Measurements from ENCODE around the gene GXYLT2. TPM values are rescaled to one million over a fixed set of nuclear protein-coding genes. Genes with fewer than 3 reads are reported as not detected.

The GXYLT2 gene
- total and polyA plus RNA-seq, 2 of the 13 experiments (the other 11 are each of a cell fraction or from before 2014, with no cell fraction given): 4.3 to 6.9 TPM

DNA sequence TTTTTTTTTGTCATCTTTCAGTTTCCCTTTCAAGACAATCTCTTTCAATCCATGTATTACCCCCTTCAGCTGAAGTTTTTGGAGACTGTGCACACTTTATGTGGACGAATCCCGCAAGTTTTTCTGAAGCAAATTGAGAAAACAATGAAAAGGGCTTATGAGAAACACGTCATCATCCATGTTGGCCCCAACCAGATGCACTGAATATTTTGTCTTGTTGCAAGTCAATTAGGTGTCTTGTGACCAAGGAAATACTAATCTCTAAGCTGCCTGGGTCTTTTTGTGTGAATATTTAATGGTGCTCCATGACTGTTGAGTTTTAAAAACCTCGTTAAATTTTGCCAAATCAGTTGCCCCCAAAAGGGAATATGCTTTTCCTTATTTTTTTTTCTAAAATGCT, 87.1 kb downstream of the GXYLT2 start:
- 98% methylated on average over 4 of the region's 4 CpGs for WGBS (ENCODE audit: low lambda C conversion rate)
- Histone ChIP-seq H3K4me1 (ENCODE audit: insufficient read depth, low read length) (peaks cover 37% of the 10 kb centered on the region), H3K27ac (ENCODE audit: extremely low read length, insufficient read depth, low read length) (no peak overlapping the region), H3K9me3 (ENCODE audit: low read length) (no peaks in the 10 kb centered on the region), H4K20me1 (ENCODE audit: insufficient read depth, low read length) (no peaks in the 10 kb centered on the region), H3K4me2 (ENCODE audit: low read depth, low read length) (no peak overlapping the region), H3K9ac (ENCODE audit: insufficient read depth, low read depth, low read length) (no peak overlapping the region), H3K27me3 (ENCODE audit: control insufficient read depth in 1 of 2, insufficient read depth in 2 of 2, low read length in 2 of 2) (no peaks in the 10 kb centered on the region), H2AFZ (ENCODE audit: low read length) (no peak overlapping the region), H3K4me3 (replicated peaks in 1 of 3; ENCODE audit: insufficient read depth in 1 of 3, low read depth in 2 of 3, low read length in 3 of 3) (no peak overlapping the region), H3K79me2 (ENCODE audit: insufficient read depth, low read length) (no peaks in the 10 kb centered on the region), H3K36me3 (replicated peaks in 1 of 2; ENCODE audit: control insufficient read depth in 1 of 2, insufficient read depth in 2 of 2, low read length in 2 of 2) (no peaks in the 10 kb centered on the region)
- BruUV-seq (replicated peaks): no TSS peak
- in situ Hi-C loops (cut with HindIII; ENCODE audit: extremely low pct_ligation_motif_present, low pct_unique_long_range_greater_than_20kb): no loop called here
- POLR2A ChIA-PET: no interaction called here
- CTCF ChIA-PET (ENCODE audit: low intra/inter-chr PET ratio, low total read pairs): no interaction called here
- TF ChIP-seq NONO (IDR thresholded peaks at IDR 0.05): no peak
- no peak for TF ChIP-seq NONO (CRISPR knock-in tag; conservative IDR thresholded peaks at IDR 0.05)
- TF ChIP-seq ZBTB20 (CRISPR knock-in tag; IDR thresholded peaks at IDR 0.05; ENCODE audit: borderline replicate concordance, low read depth): no peak
- TF ChIP-seq ZNF720 (CRISPR knock-in tag; IDR thresholded peaks at IDR 0.05): no peak
- TF ChIP-seq GFI1 (CRISPR knock-in tag; IDR thresholded peaks at IDR 0.05; ENCODE audit: borderline replicate concordance): no peak
- TF ChIP-seq ZC3H13 (CRISPR knock-in tag; IDR thresholded peaks at IDR 0.05): no peak
- TF ChIP-seq SRSF9 (IDR thresholded peaks at IDR 0.05; ENCODE audit: borderline replicate concordance, insufficient read depth, low read depth, low read length, poor library complexity, severe bottlenecking): no peak
- no peak for TF ChIP-seq FOXC1 (CRISPR knock-in tag; IDR thresholded peaks at IDR 0.05; ENCODE audit: borderline replicate concordance)
- no peak for TF ChIP-seq FOXK1 (CRISPR knock-in tag; IDR thresholded peaks at IDR 0.05; ENCODE audit: borderline replicate concordance, low read depth)
- TF ChIP-seq GTF2F1 (IDR thresholded peaks at IDR 0.05; ENCODE audit: low read length): no peak
- TF ChIP-seq DR1 (CRISPR knock-in tag; IDR thresholded peaks at IDR 0.05): no peak
- TF ChIP-seq, protein P1, sequence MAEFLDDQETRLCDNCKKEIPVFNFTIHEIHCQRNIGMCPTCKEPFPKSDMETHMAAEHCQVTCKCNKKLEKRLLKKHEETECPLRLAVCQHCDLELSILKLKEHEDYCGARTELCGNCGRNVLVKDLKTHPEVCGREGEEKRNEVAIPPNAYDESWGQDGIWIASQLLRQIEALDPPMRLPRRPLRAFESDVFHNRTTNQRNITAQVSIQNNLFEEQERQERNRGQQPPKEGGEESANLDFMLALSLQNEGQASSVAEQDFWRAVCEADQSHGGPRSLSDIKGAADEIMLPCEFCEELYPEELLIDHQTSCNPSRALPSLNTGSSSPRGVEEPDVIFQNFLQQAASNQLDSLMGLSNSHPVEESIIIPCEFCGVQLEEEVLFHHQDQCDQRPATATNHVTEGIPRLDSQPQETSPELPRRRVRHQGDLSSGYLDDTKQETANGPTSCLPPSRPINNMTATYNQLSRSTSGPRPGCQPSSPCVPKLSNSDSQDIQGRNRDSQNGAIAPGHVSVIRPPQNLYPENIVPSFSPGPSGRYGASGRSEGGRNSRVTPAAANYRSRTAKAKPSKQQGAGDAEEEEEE (CRISPR knock-in tag; IDR thresholded peaks at IDR 0.05; ENCODE audit: borderline replicate concordance): no peak
- TF ChIP-seq, protein P2, sequence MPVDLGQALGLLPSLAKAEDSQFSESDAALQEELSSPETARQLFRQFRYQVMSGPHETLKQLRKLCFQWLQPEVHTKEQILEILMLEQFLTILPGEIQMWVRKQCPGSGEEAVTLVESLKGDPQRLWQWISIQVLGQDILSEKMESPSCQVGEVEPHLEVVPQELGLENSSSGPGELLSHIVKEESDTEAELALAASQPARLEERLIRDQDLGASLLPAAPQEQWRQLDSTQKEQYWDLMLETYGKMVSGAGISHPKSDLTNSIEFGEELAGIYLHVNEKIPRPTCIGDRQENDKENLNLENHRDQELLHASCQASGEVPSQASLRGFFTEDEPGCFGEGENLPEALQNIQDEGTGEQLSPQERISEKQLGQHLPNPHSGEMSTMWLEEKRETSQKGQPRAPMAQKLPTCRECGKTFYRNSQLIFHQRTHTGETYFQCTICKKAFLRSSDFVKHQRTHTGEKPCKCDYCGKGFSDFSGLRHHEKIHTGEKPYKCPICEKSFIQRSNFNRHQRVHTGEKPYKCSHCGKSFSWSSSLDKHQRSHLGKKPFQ (CRISPR knock-in tag; IDR thresholded peaks at IDR 0.05; ENCODE audit: insufficient replicate concordance): no peak
- TF ChIP-seq, protein P3, sequence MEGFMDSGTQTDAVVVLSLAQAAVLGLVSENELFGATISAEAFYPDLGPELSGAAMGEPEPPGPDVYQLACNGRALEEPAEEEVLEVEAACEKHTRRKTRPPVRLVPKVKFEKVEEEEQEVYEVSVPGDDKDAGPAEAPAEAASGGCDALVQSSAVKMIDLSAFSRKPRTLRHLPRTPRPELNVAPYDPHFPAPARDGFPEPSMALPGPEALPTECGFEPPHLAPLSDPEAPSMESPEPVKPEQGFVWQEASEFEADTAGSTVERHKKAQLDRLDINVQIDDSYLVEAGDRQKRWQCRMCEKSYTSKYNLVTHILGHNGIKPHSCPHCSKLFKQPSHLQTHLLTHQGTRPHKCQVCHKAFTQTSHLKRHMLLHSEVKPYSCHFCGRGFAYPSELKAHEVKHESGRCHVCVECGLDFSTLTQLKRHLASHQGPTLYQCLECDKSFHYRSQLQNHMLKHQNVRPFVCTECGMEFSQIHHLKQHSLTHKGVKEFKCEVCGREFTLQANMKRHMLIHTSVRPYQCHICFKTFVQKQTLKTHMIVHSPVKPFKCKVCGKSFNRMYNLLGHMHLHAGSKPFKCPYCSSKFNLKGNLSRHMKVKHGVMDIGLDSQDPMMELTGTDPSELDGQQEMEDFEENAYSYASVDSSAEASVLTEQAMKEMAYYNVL (CRISPR knock-in tag; IDR thresholded peaks at IDR 0.05; ENCODE audit: borderline replicate concordance): no peak
- TF ChIP-seq GABPB1 (CRISPR knock-in tag; IDR thresholded peaks at IDR 0.05): no peak
- TF ChIP-seq ZFP41 (CRISPR knock-in tag; IDR thresholded peaks at IDR 0.05; ENCODE audit: borderline replicate concordance): no peak
- ATAC-seq: no peak
- no peak for FAIRE-seq
- no peak for DNase-seq (ENCODE audit: low spot score)
- intact Hi-C loops (cut with micrococcal nuclease; ENCODE audit: unreplicated experiment): no loop called here

Data from HepG2 (cell line).